ENCODE data around the gene KLHL11.
"Not testable (repeated sequence)": the region's sequence is repeated elsewhere in the genome, so short reads cannot be mapped to it uniquely, and the experiment has no call there.

DNA sequence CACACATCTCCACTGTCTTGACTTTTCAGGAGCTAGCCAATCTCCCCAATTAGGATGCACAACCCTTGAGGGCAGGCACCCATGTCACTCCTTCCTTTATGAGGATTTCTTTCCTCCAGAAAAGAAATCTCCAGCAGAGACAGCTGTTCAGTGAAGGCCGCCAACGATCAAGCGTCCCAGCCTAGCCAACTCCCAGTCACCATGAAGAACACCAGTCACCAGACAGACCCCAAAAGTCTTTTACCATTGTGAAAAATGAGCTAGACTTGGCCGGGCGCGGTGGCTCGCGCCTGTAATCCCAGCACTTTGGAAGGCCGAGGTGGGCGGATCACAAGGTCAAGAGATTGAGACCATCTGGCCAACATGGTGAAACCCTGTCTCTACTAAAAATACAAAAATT, 35.3 kb downstream of the KLHL11 start:
- TF ChIP-seq, protein P1, sequence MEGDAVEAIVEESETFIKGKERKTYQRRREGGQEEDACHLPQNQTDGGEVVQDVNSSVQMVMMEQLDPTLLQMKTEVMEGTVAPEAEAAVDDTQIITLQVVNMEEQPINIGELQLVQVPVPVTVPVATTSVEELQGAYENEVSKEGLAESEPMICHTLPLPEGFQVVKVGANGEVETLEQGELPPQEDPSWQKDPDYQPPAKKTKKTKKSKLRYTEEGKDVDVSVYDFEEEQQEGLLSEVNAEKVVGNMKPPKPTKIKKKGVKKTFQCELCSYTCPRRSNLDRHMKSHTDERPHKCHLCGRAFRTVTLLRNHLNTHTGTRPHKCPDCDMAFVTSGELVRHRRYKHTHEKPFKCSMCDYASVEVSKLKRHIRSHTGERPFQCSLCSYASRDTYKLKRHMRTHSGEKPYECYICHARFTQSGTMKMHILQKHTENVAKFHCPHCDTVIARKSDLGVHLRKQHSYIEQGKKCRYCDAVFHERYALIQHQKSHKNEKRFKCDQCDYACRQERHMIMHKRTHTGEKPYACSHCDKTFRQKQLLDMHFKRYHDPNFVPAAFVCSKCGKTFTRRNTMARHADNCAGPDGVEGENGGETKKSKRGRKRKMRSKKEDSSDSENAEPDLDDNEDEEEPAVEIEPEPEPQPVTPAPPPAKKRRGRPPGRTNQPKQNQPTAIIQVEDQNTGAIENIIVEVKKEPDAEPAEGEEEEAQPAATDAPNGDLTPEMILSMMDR (IDR thresholded peaks at IDR 0.05; ENCODE audit: insufficient read depth, low read length, poor library complexity, severe bottlenecking): not testable (repeated sequence)
- not testable (repeated sequence) for TF ChIP-seq EZH2phosphoT487 (conservative IDR thresholded peaks at IDR 0.05; ENCODE audit: low read length)

All from SU-DHL-6 (cell line).